ENCODE measurements around the gene MTNR1A.

- TF ChIP-seq JUNB (IDR thresholded peaks at IDR 0.05) (no peak), USF2 (IDR thresholded peaks at IDR 0.05) (no peak), CTCF (IDR thresholded peaks at IDR 0.05) (no peak), EHMT2 (IDR thresholded peaks at IDR 0.05; ENCODE audit: low read depth) (no peak), EP300 (IDR thresholded peaks at IDR 0.05) (no peak), BHLHE40 (IDR thresholded peaks at IDR 0.05; ENCODE audit: low read depth, low read length) (no peak), HEYL (CRISPR knock-in tag; IDR thresholded peaks at IDR 0.05) (no peak)
These were observed 41.0 kb upstream of the MTNR1A start for GRCh38 chr4:186596346-186596745.

All from A549 (cell line).